Activated CD4-positive, alpha-beta T cell treated with anti-CD3 and anti-CD28 coated beads for 1 hour (primary cell): ENCODE measurements around the gene RALGPS1.

ENCODE experiments used
- DNase-seq: peaks from one replicate; pipeline ENCODE4 v3.0.0-alpha.2; 2020

Gene RALGPS1

DNA sequence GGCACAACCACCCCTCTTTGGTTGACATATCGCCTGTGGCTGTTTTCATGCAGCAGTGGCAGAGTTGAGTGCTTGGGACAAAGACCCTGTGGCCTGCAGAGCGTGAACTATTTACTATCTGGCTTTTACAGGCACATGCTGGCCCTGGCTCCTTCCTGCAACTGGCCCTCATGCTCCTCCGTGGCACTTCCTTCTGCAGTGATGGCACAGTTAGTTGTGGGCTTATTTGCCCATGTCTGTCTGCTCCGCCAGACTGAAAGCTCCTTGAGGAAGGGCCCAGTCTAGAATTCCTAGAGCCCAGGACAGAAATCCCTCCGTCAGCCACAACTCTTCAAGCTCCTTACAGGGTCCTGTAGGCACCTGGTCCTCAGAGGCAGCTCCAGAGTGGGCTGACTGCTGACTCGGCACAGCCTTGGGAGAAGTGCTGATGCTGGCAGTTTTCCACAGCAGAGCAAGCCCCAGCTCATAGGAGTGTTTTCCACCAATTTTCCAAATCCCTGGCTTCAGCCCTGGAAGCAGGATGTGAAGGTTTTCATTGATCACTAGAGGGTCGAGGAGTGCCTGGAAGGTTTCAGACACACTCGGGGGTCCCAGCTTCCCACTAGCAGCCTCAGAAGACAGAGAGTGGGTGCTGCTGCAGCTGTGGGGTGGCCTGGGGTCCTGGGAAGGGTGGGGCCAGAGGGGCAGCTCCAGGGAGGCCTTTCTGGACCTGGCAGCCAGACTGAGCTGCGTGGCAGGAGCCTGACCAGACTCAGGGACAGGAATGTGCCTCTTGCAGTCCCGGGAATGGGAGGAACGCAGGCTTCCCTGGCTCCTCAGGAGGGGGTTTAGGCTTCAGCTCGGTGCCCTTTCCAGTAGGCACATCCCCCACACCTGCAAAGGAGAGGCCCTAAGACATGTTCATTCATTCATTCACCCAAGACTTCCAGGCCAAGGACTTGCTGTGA, 264.4 kb downstream of the RALGPS1 start:
- no peak for DNase-seq

DNA sequence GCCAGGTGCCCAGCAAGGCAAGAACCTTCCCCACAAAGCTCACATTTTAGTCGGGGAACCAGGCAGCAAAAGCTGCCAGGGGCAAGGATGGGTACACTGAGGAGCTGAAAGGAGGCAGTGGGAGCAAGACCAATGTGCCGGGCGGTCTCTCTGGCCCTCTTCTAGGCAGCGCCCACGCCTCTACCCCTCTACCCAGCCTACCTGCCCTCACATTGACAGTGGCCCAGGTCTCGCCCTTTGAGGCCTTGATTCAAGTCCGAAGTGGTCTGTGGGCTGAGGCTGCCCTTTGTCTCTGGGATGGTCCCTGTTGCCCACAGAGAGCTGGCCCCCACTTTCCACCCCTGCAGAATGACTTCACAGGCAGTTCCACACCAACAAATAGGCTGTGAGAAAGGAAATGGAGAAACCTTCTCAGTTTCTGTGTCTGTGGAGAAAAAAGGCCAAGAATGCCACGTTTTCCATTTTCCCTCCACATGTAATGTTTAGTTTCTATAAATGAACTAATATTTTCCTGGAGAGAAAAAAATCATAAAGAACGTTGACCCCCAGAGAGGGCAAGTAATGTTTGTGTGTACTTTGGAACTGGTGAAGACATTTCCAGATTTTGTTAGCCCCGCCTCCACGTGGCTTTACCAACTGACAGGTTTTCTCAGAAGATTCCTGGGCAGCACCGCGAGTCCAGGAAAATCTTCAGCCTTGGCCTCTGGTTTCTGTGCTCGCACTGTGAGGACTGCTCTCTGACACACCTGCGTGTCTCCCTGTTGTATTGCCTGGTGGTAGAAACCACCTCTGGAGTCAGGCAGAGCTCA, 265.3 kb downstream of the RALGPS1 start:
- no peak for DNase-seq

GRCh38 chr9:127180457-127181314, 266.1 kb downstream of the RALGPS1 start:
- no peak for DNase-seq

GRCh38 chr9:127181315-127181580, 266.7 kb downstream of the RALGPS1 start:
- no peak for DNase-seq

DNA sequence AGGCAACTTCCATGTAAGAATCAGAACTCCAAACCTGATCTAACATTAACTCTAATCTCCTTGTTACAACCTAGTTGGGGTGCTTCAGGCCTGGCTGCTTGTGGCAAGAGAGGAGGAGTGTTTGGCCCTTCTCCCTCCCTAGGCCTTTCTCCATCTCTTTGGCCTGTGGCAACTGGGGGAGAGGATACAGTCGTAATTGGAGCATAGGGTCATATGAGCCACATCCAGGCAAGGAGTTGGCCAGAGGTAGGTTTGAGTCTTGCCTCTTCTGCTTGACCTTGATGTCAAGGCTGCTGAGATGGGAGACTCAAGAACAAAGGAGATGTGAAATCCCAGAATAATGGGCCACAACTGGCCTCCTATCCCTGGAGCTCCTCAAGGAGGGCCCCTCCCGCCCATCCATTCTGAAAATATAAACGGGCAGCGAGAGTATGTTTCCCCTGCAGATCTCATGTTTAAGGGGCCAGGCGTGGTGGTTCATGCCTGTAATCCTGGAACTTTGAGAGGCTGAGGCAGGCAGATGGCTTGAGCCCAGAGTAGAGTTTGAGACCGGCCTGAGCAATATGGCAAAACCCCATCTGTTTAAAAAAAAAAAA, 267.1 kb downstream of the RALGPS1 start:
- no peak for DNase-seq

GRCh38 chr9:127182901-127183746, 268.5 kb downstream of the RALGPS1 start:
- no peak for DNase-seq

DNA sequence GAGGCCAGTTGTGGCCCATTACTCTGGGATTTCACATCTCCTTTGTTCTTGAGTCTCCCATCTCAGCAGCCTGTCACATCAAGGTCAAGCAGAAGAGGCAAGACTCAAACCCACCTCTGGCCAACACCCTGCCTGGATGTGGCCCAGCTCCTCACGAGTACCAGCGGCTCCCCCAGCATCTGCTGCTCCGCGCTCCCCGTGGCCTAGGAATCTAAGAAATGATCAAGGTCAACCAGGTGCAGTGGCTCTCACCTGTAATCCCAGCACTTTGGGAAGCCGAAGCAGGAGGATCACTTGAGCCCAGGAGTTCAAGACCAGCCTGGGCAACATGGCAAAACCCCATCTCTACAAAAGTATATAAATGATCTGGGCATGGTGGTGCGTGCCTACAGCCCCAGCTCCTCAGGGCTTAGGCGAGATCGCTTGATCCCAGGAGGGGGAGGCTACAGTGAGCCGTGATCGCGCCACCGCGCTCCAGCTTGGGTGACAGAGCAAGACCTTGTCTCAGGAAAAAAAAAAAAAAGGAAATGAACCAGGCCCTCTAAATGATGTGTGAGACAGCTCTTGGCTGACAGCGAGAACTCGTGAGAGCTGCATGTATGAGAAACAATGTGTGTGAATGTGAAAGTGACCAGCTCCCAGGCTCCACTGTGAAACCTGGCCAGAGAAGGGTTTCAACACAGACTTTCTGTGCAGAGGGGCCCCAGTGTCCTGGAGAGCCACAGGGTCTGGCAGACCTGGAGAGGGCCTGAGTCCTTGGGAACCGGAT, 269.4 kb downstream of the RALGPS1 start:
- no peak for DNase-seq

DNA sequence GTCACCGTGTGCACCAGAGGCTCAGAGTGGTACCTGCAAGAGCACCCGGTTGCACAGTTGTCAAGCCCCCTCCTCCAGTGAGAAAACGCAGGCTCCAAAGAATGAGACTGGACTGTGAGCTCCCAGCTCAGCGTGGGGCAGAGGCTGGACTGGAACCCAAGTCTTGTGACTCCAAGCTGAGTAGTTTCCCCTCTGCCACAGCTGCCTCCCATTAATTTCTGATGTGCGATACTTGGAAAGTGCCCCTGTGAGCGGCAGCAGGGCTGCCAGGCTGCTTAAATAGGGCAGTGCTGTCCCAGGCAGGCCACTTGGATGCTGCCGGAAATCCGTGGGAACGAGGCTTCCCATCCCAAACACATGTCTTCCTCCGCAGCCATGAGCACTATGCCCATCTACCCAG, 270.1 kb downstream of the RALGPS1 start:
- DNase-seq = no peak

GRCh38 chr9:127185181-127185580, 270.6 kb downstream of the RALGPS1 start:
- DNase-seq = no peak

DNA sequence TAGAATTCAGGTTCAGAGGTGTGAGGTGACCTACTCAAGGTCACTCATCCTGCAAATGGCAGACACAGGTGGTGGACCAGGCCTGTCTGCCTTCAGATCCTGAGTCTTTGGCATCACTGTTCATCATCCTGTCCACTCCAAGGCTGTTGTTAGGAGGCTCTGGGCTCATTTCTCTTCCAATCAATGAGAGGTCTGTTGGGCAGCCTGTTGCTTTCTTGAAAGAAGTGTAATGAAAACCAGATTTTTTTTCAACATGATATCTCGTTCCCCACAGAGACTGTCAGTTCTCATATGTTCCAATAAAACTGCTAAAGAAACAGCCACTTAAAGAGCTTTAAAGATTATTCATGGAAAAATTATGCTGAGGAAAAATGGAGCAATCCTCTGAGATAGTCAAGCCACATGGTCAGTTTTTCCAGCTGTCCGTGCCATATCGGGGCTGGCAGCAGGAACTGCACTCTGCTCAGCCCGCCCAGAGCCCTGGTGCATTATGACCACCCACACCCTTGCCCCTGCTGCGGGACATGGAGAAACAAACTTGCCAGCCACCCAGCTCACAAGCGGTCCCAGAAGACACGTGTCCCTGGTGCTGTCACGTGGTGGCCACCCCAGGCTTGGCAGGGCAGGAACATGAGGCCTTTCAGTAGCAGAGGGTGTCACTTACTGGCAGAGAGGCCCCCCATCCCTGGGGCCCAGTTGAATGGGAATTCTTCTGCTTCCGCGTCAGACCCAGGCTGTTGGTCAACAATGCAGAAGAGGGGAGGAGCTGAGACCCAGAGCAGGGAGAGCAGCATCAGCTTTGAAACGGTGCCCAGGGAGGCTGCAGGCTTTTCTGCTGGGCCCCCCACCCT, 271.6 kb downstream of the RALGPS1 start:
- DNase-seq = no peak

- no peak for DNase-seq
Measured at GRCh38 chr9:127186806-127187205, 272.2 kb downstream of the RALGPS1 start.

- no peak for DNase-seq
Measured at GRCh38 chr9:127187231-127187956, 272.8 kb downstream of the RALGPS1 start.

DNA sequence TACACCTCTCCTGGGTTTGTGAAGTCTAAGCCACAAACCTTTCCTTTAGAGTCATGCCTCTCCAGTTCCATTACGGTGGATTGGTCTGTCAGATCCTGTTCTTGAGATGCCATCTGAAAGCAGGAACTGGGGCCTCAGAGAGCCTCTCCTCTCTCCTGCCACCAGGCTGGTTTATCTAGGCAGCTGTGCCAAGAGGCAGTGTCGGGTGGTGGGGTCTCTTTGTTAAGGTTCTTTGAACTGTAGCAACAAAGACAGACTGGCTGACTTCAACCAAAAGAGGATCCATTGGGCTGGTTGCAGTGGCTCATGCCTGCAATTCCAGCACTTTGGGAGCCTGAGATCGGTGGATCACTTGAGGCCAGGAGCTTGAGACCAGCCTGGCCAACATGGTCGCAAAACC, 273.8 kb downstream of the RALGPS1 start:
- DNase-seq = no peak

- DNase-seq = no peak
Measured at GRCh38 chr9:127189628-127190027, 275.0 kb downstream of the RALGPS1 start.

GRCh38 chr9:127192744-127193143, 278.2 kb downstream of the RALGPS1 start:
- no peak for DNase-seq

GRCh38 chr9:127193483-127193882, 278.9 kb downstream of the RALGPS1 start:
- no peak for DNase-seq

DNA sequence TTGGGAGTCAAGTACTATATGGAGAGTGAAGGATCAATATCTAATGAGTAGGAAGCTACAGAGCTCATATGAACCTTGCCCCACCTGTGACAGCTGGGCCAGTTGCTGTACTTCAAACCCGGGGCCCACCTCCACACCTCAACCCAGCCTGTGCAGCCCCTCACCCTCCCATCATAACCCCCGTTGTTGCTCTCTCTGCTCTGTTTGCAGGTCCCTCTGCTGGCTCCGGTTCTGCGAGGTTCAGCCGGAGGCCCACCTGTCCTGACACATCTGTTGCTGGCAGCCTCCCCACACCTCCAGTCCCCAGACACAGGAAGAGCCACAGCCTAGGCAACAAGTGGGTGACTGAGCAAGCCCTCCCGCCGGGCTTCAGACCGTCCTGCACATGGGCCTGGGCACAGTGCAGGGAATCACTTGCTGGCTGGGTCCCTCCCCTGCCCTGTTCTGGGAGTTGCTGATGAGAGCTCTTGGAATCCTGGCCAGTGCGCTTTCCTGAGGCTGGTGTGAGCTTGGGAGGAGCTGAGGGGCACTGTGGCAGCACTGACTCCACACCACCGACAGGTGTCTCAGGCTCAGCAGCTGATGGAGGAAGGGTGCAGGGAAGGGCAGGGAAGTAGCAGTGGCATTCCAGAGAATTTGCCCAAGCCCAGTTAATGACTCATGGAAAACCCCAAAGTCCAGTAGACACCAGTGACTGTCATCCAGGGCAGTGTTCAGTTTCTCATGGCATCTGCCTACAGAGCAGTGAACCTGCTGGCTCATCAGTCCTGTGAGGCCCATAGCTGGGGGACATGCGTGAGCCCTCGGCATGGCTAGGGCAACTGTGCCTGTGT, 280.5 kb downstream of the RALGPS1 start:
- DNase-seq = no peak
